Measurements from ENCODE around the gene CCT8L2. TPM values are rescaled to one million over a fixed set of nuclear protein-coding genes. Genes with fewer than 3 reads are reported as not detected.
"Not testable (repeated sequence)": the region's sequence is repeated elsewhere in the genome, so short reads cannot be mapped to it uniquely, and the experiment has no call there.

The CCT8L2 gene
- total and polyA plus RNA-seq, 2 donors, result not detected

DNA sequence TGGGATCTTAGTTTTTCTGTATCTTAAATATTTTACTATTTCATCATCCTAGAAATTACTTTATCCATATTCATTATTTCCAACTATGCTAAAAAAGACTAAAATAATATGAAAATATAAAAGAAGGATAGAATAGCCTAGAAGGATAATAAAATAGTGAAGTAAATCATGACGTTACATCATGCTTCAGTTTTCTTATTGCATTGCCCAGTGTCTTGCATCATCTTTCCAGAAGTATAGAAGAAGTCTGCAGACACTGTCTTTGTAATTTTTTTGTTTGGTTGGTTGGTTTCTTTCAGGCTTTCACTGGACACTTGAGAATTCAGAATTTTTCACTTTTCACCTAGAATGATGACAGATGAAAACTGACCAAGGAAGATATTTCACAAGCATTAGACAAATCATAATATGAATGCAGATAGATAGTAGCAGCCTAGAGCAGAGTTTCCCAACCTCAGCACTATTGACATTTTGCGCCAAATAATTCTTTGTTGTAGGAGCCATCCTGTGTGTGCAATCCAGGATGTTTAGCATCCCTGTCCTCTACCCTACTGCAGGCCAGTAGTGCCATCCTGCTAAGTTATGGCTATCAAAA lies 23.3 kb downstream of the CCT8L2 start:
- not testable (repeated sequence) for H3K36me3 ChIP-seq (ENCODE audit: insufficient read depth); H3K27ac ChIP-seq (ENCODE audit: low read depth); H3K4me3 ChIP-seq (ENCODE audit: low read depth, low read length); H3K4me1 ChIP-seq (ENCODE audit: insufficient read depth); DNase-seq (ENCODE audit: extremely low spot score)
- WGBS, result 81% methylated on average over 2 of the region's 2 CpGs

DNA sequence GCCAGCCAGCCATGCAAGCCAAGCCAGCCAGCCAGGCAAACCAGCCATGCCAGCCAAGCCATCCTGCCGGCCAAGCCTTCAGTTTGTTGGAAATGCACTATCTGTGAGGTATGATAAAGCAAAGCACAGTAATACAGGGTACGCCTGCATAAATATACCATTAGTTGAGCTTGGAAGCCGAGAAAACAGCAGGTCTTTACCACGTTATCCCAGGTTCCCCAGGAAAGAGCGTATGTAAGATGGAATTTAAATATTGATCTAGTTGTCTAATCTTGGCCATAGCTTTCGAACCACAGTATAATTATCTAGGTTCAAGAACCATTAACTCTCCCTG lies 24.2 kb downstream of the CCT8L2 start:
- WGBS, result 87% methylated on average over 6 of the region's 6 CpGs

GRCh38 chr22:16567617-16568424 lies 24.8 kb downstream of the CCT8L2 start:
- WGBS, result 88% methylated on average over 13 of the region's 13 CpGs
- not testable (repeated sequence) for H3K36me3 ChIP-seq (ENCODE audit: insufficient read depth); H3K27ac ChIP-seq (ENCODE audit: low read depth); H3K4me3 ChIP-seq (ENCODE audit: low read depth, low read length); DNase-seq (ENCODE audit: extremely low spot score); H3K4me1 ChIP-seq (ENCODE audit: insufficient read depth)

More for the DNA sequence above, 24.2 kb downstream of the CCT8L2 start:
- Histone ChIP-seq H3K4me1 (ENCODE audit: insufficient read depth) (no peaks in the 10 kb centered on the region), H3K27ac (ENCODE audit: low read depth) (no peak overlapping the region), H3K4me3 (ENCODE audit: low read depth, low read length) (no peak overlapping the region), H3K36me3 (ENCODE audit: insufficient read depth) (no peaks in the 10 kb centered on the region)
- DNase-seq (ENCODE audit: extremely low spot score), result no peak

GRCh38 chr22:16566421-16567151 lies 26.0 kb downstream of the CCT8L2 start:
- DNase-seq (ENCODE audit: extremely low spot score); H3K4me1 ChIP-seq (ENCODE audit: insufficient read depth); H3K36me3 ChIP-seq (ENCODE audit: insufficient read depth); H3K4me3 ChIP-seq (ENCODE audit: low read depth, low read length); H3K27ac ChIP-seq (ENCODE audit: low read depth): not testable (repeated sequence)
- 90% methylated on average over 7 of the region's 7 CpGs for WGBS

- H3K4me3 ChIP-seq (ENCODE audit: low read depth, low read length); H3K27ac ChIP-seq (ENCODE audit: low read depth); H3K4me1 ChIP-seq (ENCODE audit: insufficient read depth); DNase-seq (ENCODE audit: extremely low spot score); H3K36me3 ChIP-seq (ENCODE audit: insufficient read depth): not testable (repeated sequence)
- WGBS, result 80% methylated on average over 15 of the region's 15 CpGs
Measured at GRCh38 chr22:16565585-16566420, 26.8 kb downstream of the CCT8L2 start.

GRCh38 chr22:16564837-16565584 lies 27.6 kb downstream of the CCT8L2 start:
- 78% methylated on average over 6 of the region's 6 CpGs for WGBS
- H3K36me3 ChIP-seq (ENCODE audit: insufficient read depth); H3K4me3 ChIP-seq (ENCODE audit: low read depth, low read length); H3K4me1 ChIP-seq (ENCODE audit: insufficient read depth); DNase-seq (ENCODE audit: extremely low spot score); H3K27ac ChIP-seq (ENCODE audit: low read depth): not testable (repeated sequence)

DNA sequence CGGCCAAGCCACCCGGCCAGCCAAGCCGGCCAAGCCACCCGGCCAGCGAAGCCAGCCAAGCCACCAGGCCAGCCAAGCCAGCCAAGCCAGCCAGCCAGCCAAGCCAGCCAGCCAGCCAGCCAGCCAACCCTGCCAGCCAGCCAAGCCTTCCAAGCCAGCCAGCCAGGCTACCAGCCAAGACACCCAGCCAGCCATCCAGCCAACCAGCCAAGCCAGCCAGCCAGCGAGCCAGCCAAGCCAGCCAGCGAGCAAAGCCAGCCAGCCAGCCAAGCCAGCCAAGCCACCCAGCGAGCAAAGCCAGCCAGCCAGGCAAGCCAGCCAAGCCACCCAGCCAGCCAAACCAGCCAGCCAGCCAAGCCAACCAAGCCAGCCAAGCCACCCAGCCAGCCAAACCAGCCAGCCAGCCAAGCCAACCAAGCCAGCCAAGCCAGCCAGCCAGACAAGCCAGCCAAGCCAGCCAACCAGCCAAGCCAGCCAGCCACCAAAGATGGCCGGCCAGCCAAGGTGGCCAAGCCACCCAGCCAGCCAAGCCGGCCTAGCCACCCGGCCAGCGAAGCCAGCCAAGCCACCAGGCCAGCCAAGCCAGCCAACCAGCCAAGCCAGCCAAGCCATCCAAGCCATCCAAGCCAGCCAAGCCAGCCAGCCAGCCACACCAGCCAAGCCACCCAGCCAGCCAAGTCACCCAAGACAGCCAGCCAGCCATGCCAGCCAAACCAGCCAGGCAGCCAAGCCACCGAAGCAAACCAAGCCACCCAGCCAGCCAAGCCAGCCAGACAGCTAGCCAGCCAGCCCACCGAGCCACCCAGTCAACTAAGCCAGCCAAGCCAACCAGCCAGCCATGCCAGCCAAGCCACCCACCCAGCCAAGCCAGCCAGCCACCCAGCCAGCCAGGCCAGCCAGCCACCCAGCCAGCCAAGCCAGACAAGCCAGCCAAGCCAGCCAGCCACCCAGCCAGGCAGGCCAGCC lies 28.8 kb downstream of the CCT8L2 start:
- H3K27ac ChIP-seq (ENCODE audit: low read depth), result no peak overlapping the region
- H3K4me1 ChIP-seq (ENCODE audit: insufficient read depth), result no peaks in the 10 kb centered on the region
- no peak for DNase-seq (ENCODE audit: extremely low spot score)
- 78% methylated on average over 14 of the region's 14 CpGs for WGBS
- no peaks in the 10 kb centered on the region for H3K36me3 ChIP-seq (ENCODE audit: insufficient read depth)
- H3K4me3 ChIP-seq (ENCODE audit: low read depth, low read length), result no peak overlapping the region

- DNase-seq (ENCODE audit: extremely low spot score), result no peak
- no peaks in the 10 kb centered on the region for H3K36me3 ChIP-seq (ENCODE audit: insufficient read depth)
- no peak overlapping the region for H3K4me3 ChIP-seq (ENCODE audit: low read depth, low read length)
- WGBS, result 94% methylated on average over 4 of the region's 4 CpGs
- H3K27ac ChIP-seq (ENCODE audit: low read depth), result no peak overlapping the region
- no peaks in the 10 kb centered on the region for H3K4me1 ChIP-seq (ENCODE audit: insufficient read depth)
Measured at GRCh38 chr22:16562711-16563554, 29.7 kb downstream of the CCT8L2 start.

DNA sequence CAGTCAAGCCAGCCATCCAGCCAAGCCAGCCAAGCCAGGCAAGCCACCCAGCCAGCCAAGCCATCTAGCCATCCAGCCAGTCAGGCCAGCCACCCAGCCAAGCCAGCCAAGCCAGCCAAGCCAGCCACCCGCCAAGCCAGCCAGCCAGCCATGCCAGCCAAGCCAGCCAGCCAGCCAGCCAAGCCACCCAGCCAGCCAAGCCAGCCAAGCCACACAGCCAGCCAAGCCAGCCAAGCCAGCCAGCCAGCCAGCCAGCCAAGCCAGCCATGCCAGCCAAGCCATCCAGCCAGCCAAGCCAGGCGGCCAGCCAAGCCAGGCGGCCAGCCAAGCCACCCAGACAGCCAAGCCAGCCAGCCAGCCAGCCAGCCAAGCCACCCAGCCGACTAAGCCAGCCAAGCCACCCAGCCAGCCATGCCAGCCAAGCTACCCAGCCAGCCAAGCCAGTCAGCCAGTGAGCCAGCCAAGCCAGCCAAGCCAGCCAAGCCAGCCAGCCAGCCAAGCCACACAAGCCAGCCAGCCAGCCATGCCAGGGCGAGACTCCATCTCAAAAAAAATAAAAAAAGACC lies 31.4 kb downstream of the CCT8L2 start:
- H3K27ac ChIP-seq (ENCODE audit: low read depth); DNase-seq (ENCODE audit: extremely low spot score); H3K36me3 ChIP-seq (ENCODE audit: insufficient read depth); H3K4me1 ChIP-seq (ENCODE audit: insufficient read depth); H3K4me3 ChIP-seq (ENCODE audit: low read depth, low read length): not testable (repeated sequence)
- WGBS, result 86% methylated on average over 5 of the region's 5 CpGs

GRCh38 chr22:16560651-16561050 lies 32.0 kb downstream of the CCT8L2 start:
- H3K4me1 ChIP-seq (ENCODE audit: insufficient read depth); H3K4me3 ChIP-seq (ENCODE audit: low read depth, low read length); H3K27ac ChIP-seq (ENCODE audit: low read depth); H3K36me3 ChIP-seq (ENCODE audit: insufficient read depth); DNase-seq (ENCODE audit: extremely low spot score): not testable (repeated sequence)
- WGBS, result 82% methylated on average over 5 of the region's 5 CpGs

- H3K4me3 ChIP-seq (ENCODE audit: low read depth, low read length); H3K27ac ChIP-seq (ENCODE audit: low read depth); H3K36me3 ChIP-seq (ENCODE audit: insufficient read depth); H3K4me1 ChIP-seq (ENCODE audit: insufficient read depth); DNase-seq (ENCODE audit: extremely low spot score): not testable (repeated sequence)
- WGBS, result 61% methylated on average over 1 of the region's 1 CpG
Measured at GRCh38 chr22:16559996-16560395, 32.6 kb downstream of the CCT8L2 start.

Measured in urinary bladder (tissue), 4 donors.